Tibial nerve (tissue), 3 donors: ENCODE measurements around the gene SMIM10.

ENCODE experiments used
- POLR2A ChIP-seq, 2 donors: fragments of 450-650 bp; IDR thresholded peaks; one replicate each; pipeline ENCODE4 v1.6.1; 2017; ENCODE audit warnings: antibody characterized with exemption in 2 of 2, mild to moderate bottlenecking in 2 of 2, moderate library complexity in 2 of 2
- TF ChIP-seq, protein P1 (sequence below), 5 experiments: fragments of 200-600 bp in 3 of 5; fragments of 450-650 bp in 2 of 5; sonication (generic) in 3 of 5; IDR thresholded peaks; one replicate each; pipeline ENCODE4 v1.5.1; 2016 to 2019; ENCODE audit warnings: antibody characterized with exemption in 5 of 5, mild to moderate bottlenecking in 3 of 5, moderate library complexity in 2 of 5

DNA sequence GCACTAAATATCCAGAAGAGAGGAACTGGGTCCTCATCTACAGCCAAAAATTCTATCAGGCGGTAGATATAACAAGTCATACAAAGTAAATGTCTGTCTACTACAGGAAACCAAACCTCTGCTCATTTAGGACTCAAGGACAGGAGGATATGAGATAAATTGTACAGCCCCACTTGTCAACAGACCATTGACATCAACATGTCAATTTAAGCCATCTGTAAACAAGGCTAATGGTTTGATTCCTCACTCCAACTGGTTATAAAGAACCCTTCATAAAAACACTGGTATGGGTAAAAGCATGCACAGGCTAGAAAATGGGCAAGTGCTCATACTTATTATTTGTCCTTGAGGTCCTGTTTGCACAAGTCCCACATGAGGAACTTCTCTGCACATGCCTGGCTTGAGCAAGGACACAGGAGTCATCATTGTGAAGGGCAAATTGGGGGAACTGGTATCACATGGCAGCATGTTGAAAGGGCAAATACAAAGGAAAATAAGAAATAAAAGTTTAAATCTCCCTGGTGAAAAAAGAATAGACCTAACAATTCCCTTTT, 18.3 kb downstream of the SMIM10 start:
- TF ChIP-seq, protein P1, sequence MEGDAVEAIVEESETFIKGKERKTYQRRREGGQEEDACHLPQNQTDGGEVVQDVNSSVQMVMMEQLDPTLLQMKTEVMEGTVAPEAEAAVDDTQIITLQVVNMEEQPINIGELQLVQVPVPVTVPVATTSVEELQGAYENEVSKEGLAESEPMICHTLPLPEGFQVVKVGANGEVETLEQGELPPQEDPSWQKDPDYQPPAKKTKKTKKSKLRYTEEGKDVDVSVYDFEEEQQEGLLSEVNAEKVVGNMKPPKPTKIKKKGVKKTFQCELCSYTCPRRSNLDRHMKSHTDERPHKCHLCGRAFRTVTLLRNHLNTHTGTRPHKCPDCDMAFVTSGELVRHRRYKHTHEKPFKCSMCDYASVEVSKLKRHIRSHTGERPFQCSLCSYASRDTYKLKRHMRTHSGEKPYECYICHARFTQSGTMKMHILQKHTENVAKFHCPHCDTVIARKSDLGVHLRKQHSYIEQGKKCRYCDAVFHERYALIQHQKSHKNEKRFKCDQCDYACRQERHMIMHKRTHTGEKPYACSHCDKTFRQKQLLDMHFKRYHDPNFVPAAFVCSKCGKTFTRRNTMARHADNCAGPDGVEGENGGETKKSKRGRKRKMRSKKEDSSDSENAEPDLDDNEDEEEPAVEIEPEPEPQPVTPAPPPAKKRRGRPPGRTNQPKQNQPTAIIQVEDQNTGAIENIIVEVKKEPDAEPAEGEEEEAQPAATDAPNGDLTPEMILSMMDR (IDR thresholded peaks at IDR 0.05), result no peak
- TF ChIP-seq POLR2A (IDR thresholded peaks at IDR 0.05), result no peak
